SH-SY5Y (cell line): ENCODE data around the gene TFDP1.

ENCODE experiments used
- GATA2 ChIP-seq: IDR thresholded peaks from 2 replicates; pipeline ENCODE4 v1.6.1; 2011; ENCODE audit warnings: mild to moderate bottlenecking, low read depth, low read length
- GATA3 ChIP-seq: IDR thresholded peaks from 2 replicates; pipeline ENCODE4 v1.6.1; 2011; ENCODE audit warnings: low read depth, mild to moderate bottlenecking, low read length, moderate library complexity

DNA sequence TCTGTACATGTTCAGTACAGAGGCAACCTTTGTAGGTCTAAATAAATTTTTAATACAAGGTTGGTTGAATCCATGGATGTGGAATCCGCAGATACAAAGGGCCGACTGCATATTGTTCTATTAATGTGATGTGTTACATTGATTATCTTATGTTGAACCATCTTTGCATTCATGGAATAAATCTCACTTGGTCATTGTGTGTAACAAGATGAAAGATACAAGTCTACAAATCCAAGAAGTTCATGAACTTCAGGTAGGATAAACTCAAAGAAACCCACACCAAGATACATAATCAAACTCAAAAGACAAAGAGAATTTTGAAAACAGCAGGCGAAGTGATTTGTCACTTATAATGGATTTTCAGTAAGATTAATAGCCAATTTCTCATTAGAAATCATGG lies 8.0 kb upstream of the TFDP1 start:
- TF ChIP-seq GATA2 (no peak), GATA3 (no peak)
